Measurements from ENCODE around the gene ATRX.
"Not testable (repeated sequence)": the region's sequence is repeated elsewhere in the genome, so short reads cannot be mapped to it uniquely, and the experiment has no call there.

ATRX gene

DNA sequence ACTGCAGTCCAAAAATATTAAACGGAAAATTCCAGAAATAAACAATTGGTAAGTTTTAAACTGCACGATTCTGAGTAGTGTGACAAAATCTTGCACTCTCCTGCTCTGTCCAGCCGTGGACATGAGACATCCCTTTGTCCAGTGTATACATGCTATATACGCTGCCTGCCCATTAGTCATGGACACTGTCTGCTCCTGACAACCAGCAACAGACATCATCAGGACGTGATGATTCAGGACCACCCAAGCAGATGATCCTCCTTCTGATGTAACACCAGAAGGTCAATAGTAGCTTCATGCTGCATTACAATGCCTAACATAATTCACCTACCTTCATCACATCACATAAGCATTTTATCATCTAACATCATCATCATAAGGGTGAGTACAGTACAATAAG is 36.3 kb downstream of the ATRX start:
- DNase-seq (ENCODE audit: low read depth), result peak; percentile 55
- TF ChIP-seq, protein P1, sequence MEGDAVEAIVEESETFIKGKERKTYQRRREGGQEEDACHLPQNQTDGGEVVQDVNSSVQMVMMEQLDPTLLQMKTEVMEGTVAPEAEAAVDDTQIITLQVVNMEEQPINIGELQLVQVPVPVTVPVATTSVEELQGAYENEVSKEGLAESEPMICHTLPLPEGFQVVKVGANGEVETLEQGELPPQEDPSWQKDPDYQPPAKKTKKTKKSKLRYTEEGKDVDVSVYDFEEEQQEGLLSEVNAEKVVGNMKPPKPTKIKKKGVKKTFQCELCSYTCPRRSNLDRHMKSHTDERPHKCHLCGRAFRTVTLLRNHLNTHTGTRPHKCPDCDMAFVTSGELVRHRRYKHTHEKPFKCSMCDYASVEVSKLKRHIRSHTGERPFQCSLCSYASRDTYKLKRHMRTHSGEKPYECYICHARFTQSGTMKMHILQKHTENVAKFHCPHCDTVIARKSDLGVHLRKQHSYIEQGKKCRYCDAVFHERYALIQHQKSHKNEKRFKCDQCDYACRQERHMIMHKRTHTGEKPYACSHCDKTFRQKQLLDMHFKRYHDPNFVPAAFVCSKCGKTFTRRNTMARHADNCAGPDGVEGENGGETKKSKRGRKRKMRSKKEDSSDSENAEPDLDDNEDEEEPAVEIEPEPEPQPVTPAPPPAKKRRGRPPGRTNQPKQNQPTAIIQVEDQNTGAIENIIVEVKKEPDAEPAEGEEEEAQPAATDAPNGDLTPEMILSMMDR (IDR thresholded peaks at IDR 0.05; ENCODE audit: low read length, missing control alignments), result no peak
- no peak overlapping the region for H3K4me3 ChIP-seq (replicated peaks; ENCODE audit: low read depth, low read length)

DNA sequence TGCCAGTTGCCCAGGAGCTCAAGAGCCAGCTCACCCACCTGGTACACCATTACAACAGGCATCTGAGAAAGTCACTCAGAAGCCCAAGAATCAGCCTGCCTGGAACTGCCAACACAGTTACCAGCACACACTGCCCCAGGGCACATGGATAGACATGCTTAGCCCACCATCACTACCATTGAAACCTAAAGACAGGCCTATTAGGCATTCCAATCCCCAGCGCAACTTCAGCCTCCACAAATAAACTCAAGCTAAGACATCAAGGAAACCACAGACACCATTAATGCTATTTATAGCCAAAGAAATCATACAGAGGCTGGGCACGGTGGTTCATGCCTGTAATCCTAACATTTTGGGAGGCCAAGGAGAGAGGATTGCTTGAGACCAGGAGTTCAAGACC is 42.3 kb downstream of the ATRX start:
- DNase-seq (ENCODE audit: low read depth), result no peak
- TF ChIP-seq, protein P1 (IDR thresholded peaks at IDR 0.05; ENCODE audit: low read length, missing control alignments), result no peak
- H3K4me3 ChIP-seq (replicated peaks; ENCODE audit: low read depth, low read length), result no peak overlapping the region

DNA sequence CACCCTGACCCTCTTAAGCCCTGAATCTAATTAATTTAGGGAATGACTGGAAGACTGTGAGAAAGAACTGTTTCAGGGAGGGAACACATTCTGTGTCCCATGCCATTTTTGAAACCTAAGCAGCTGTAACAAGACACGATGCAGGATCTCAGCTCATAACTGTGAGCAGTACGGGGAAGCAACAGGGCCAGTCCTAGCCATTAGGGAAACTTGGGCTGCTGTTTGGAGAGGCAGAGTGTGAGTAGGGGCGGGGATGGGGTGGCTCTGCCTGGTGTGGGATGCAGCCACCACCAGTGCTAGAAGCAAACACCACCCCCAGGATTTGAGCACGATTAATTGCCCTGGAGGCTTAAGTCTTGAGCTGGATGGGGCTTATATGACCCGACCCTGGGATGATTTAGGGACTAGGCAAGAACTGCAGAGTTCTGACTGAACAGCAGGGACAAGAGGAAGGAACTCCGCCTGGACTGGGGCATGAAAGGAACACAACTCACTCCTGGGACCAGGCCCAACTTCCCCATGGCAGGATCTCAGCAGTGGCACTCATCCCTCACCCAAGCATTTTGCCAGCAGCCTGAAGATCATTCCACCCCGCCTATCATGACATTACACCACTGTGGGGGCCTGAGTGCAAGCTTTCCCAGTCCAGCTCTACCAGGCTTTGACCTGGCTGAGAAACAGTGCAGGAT is 43.1 kb downstream of the ATRX start:
- no peak overlapping the region for H3K4me3 ChIP-seq (replicated peaks; ENCODE audit: low read depth, low read length)
- DNase-seq (ENCODE audit: low read depth), result no peak
- TF ChIP-seq, protein P1 (IDR thresholded peaks at IDR 0.05; ENCODE audit: low read length, missing control alignments), result no peak

DNA sequence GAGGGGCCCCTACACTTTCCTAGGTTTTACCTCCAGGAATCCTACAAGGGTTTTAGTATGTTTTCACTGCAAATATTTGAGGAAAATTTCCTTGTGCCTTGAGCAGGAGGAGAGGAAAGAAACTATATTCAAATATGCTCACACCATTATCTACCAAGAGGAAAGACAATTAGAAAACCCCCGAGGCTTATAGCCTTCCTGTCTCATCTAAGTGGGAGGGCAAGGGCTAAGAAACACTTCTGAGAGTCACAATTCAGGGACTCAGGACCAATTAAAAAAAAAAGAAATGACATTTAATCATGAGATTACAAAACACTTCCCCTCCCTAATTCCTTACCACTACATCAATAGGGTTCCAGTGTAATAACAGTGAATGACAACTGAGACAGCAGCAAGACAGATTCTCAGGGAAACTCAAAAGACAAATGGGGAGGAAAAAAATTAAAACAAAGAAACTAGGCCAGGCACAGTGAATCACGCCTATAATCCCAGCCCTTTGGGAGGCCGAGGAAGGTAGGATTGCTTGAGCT is 45.6 kb downstream of the ATRX start:
- TF ChIP-seq, protein P1 (IDR thresholded peaks at IDR 0.05; ENCODE audit: low read length, missing control alignments), result no peak
- no peak overlapping the region for H3K4me3 ChIP-seq (replicated peaks; ENCODE audit: low read depth, low read length)
- DNase-seq (ENCODE audit: low read depth), result no peak

DNA sequence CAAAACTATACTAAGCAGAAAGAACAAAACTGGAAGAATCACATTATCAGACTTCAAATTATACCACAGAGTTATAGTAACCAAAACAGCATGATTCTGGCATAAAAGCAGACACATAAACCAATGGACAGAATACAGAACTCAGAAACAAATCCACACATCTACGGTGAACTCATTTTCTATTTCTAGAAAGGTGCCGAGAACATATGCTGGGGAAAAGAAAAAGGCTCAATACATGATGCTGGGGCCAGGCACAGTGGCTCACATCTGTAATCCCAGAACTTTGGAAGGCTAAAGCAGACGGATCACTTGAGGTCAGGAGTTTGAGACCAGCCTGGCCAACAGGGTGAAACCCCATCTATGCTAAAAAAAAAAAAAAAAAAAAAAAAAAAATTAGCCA is 52.7 kb downstream of the ATRX start:
- TF ChIP-seq, protein P1 (IDR thresholded peaks at IDR 0.05; ENCODE audit: low read length, missing control alignments), result no peak
- no peak overlapping the region for H3K4me3 ChIP-seq (replicated peaks; ENCODE audit: low read depth, low read length)
- no peak for DNase-seq (ENCODE audit: low read depth)

DNA sequence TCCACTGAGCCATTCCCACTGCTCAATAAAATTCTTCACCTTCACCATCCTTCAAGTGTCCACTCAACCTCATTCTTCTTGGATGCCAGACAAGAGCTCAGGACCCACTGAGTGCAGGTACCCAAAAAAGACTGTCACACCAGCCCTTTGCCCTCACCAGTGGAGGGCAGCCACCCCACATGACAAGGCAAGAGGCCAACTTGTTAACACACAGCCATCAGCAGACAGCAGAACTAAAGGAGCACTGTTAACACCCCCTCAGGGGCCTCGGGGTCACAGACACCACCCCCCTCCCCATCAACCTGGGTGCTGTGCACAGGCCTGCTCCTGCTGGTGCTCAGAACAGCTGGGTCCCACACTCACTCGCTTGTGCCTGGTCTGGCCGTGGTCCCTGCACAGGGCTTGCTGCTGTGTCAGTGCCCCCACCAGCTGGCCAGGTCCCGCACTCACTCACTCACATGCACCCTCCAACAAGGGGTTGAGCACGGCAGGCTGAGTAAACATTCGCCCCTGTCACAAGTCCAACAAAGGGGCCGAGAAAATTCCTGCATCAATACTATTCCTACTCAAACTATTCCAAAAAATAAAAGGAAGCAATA is 54.1 kb downstream of the ATRX start:
- TF ChIP-seq, protein P1 (IDR thresholded peaks at IDR 0.05; ENCODE audit: low read length, missing control alignments), result no peak
- DNase-seq (ENCODE audit: low read depth), result no peak
- no peak overlapping the region for H3K4me3 ChIP-seq (replicated peaks; ENCODE audit: low read depth, low read length)

DNA sequence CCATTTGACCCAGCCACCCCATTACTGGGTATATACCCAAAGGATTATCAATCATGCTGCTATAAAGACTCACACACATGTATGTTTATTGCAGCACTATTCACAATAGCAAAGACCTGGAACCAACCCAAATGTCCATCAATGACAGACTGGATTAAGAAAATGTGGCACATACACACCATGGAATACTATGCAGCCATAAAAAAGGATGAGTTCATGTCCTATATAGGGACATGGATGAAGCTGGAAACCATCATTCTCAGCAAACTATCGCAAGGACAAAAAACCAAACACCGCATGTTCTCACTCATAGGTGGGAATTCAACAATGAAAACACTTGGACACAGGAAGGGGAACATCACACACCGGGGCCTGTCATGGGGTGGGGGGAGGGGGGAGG is 59.9 kb downstream of the ATRX start:
- DNase-seq (ENCODE audit: low read depth); H3K4me3 ChIP-seq (replicated peaks; ENCODE audit: low read depth, low read length): not testable (repeated sequence)
